IgD-negative memory B cell (primary cell): ENCODE data around the gene SCAMP4. TPM values are rescaled to one million over a fixed set of nuclear protein-coding genes. Genes with fewer than 3 reads are reported as not detected.

ENCODE experiments used
- H3K27ac Mint-ChIP-seq, 3 donors: one replicate each; pipeline ENCODE4 v1.8.0; 2020 to 2022; ENCODE audit warnings: mild to moderate bottlenecking in 3 of 3, mixed read lengths in 3 of 3, moderate library complexity in 1 of 3
- H3K27me3 Mint-ChIP-seq: one replicate; pipeline ENCODE4 v1.8.0; 2021; ENCODE audit warnings: mixed read lengths
- H3K36me3 Mint-ChIP-seq: one replicate; pipeline ENCODE4 v1.8.0; 2020; ENCODE audit warnings: mild to moderate bottlenecking, mixed read lengths
- H3K4me1 Mint-ChIP-seq, 3 donors: one replicate each; pipeline ENCODE4 v1.8.0; 2020 to 2022; ENCODE audit warnings: mixed read lengths in 3 of 3, mild to moderate bottlenecking in 1 of 3
- H3K4me3 Mint-ChIP-seq, 4 donors: one replicate each; pipeline ENCODE4 v1.8.0; 2020 to 2022; ENCODE audit warnings: mild to moderate bottlenecking in 4 of 4, mixed read lengths in 4 of 4, moderate library complexity in 3 of 4
- H3K9me3 Mint-ChIP-seq, 3 donors: one replicate each; pipeline ENCODE4 v1.8.0; 2020 to 2021; ENCODE audit warnings: mixed read lengths in 3 of 3, mild to moderate bottlenecking in 1 of 3
- polyA plus RNA-seq: library from polyadenylated mRNA; unstranded; fragments of 300-500 nt; fragmentation: Illumina TruSeq; gene quantifications from one replicate; pipeline ENCODE4 v1.2.3, GENCODE V29; 2021

The SCAMP4 gene
- polyA plus RNA-seq, 1 donor from 2014 or later, result 43.1 TPM

GRCh38 chr19:1863328-1863637 lies 41.9 kb upstream of the SCAMP4 start, which contains the start of gene KLF16:
Gene KLF16, minus strand, starts transcription at chr19:1863579. Its CDS starts 82 bp downstream, at chr19:1863497.
- Mint-ChIP-seq H3K9me3 (no peaks in the 10 kb centered on the region), H3K4me1 (peaks cover 12 to 20% (median 12%) of the 10 kb centered on the region in 3 donors), H3K36me3 (no peaks in the 10 kb centered on the region), H3K27ac (peak within 1 kb of the TSS; percentile 97 to 100 (median 99)), H3K27me3 (no peaks in the 10 kb centered on the region), H3K4me3 (peak within 1 kb of the TSS; percentile 91 to 99 (median 98))

GRCh38 chr19:1863638-1864479 lies 41.3 kb upstream of the SCAMP4 start:
- Mint-ChIP-seq H3K27ac (peak overlapping the region; percentile 80 to 94 (median 92)), H3K4me3 (peak overlapping the region; percentile 82 to 97 (median 91)), H3K9me3 (no peaks in the 10 kb centered on the region), H3K4me1 (peaks cover 12 to 19% (median 12%) of the 10 kb centered on the region in 3 donors), H3K27me3 (no peaks in the 10 kb centered on the region), H3K36me3 (no peaks in the 10 kb centered on the region)

DNA sequence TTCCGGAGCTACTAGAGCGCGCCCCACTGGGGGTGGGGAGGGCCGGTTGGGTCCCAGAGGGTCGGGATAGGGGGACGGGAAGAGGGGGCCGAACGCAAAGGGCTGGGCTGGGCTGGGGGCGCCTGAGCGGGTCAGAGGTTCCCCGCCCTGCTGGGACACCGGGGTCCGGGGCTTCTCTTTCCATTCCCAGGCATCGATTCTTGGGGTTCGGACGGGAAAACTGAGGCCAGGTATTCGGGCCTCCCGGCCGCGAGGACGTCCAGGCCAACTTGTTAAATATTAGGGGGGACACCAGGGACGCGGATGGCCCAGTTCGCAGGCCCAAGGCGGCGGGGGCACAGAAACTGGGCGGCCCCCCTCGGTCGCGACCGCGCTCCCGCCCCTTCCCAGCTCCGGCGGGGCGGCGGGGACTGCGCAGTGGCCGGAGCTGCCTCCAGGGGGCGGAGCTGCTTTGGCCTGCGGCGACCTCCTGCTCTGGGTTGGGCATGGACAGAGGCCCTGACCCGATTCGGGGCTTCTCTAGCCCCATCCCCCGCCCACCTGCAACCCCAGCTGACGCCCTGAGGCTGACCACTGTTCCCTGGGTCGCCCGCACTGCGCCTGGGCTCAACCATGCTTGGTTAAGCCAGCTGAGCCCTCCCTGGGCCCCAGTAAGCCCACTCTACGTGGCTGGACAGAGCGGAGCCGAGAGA lies 40.6 kb upstream of the SCAMP4 start:
- Mint-ChIP-seq H3K4me3 (peak overlapping the region; percentile 82 to 97 (median 91)), H3K36me3 (no peaks in the 10 kb centered on the region), H3K27me3 (no peaks in the 10 kb centered on the region), H3K9me3 (no peaks in the 10 kb centered on the region), H3K27ac (peak overlapping the region; percentile 80 to 94 (median 92)), H3K4me1 (peaks cover 9 to 17% (median 12%) of the 10 kb centered on the region in 3 donors)

DNA sequence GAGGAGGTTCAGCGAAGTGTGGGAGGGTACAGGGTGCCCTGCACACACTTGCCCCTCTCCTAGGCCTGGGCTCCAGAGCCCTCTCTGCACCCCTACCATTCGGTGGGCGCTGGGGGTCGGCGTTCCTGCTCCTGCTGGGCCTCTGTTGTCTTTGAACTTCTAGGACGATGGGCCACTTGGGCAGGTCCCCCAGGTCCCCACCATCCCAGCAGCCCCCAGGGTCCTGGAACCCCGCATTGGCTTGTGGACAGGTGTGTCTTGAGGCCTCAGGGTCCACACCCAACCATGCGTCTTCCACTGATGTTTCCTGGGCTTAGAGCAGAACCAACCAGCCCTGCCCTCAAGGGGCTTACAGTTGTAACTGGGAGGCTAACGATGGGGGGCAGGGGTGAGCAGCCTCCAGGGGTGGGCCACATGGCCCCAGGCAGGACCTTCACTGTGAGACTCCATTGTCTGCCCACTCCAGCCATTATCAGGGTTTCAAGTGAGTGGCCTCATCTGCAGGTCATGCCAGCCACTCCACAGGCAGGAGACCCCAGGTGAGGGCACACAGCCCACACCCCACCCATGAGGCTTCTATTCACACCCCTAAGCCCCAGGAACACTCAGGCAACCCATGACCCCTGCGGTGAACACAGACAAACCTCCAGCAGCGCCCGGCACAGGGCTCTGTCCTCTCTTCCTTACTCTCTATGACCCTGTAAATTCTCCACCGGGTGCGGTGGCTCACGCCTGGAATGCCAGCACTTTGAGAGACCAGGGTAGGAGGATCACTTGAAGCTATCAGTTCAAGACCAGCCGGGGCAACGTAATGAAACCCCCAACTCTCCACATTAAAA lies 39.8 kb upstream of the SCAMP4 start:
- H3K4me3 Mint-ChIP-seq, result peak overlapping the region; percentile 82 to 93 (median 88)

DNA sequence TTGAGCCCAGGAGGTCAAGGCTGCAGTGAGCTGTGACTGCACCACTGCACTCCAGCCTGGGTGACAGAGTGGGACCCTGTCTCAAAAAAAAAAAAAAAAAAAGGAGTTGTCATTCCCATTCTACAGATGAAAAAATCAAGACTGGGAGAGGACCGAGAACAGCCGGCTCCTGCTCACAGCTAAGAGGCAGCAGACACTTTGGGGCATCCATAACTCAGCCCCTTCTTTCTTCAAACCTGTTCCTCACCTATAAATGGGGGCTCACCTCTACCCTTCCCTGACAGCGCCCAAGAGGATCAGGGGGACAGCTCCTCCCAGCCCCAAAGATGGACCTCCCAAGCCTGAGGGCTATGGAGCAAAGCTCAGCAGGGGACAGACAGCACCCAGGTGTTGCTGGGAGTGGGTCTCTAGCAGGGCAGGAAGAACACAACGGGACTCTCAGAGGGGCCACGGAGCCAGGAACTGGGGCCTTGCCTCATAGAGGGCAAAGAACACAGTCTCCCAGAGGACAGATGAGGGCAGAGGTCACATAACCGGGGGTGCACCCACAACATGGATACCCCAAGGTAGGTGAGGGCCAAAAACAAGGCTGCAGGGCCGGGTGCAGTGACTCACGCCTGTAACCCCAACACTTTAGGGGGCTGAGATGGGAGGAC lies 38.4 kb upstream of the SCAMP4 start:
- H3K27me3 Mint-ChIP-seq, result no peaks in the 10 kb centered on the region
- H3K4me1 Mint-ChIP-seq, result peaks cover 5 to 10% (median 5%) of the 10 kb centered on the region in 3 donors
- peak overlapping the region in 1 of 3 donors; percentile 72 for H3K27ac Mint-ChIP-seq
- H3K4me3 Mint-ChIP-seq, result peak overlapping the region in 1 of 4 donors; percentile 53
- H3K36me3 Mint-ChIP-seq, result no peaks in the 10 kb centered on the region
- H3K9me3 Mint-ChIP-seq, result no peaks in the 10 kb centered on the region

More for the DNA sequence above, 39.8 kb upstream of the SCAMP4 start:
- H3K36me3 Mint-ChIP-seq, result no peaks in the 10 kb centered on the region
- peak overlapping the region; percentile 59 to 94 (median 80) for H3K27ac Mint-ChIP-seq
- no peaks in the 10 kb centered on the region for H3K9me3 Mint-ChIP-seq
- H3K27me3 Mint-ChIP-seq, result no peaks in the 10 kb centered on the region
- peaks cover 8 to 17% (median 12%) of the 10 kb centered on the region in 3 donors for H3K4me1 Mint-ChIP-seq

- Mint-ChIP-seq H3K4me3 (peak overlapping the region in 1 of 4 donors; percentile 74), H3K9me3 (no peaks in the 10 kb centered on the region), H3K27ac (peak overlapping the region in 1 of 3 donors; percentile 72), H3K4me1 (peaks cover 2 to 10% (median 5%) of the 10 kb centered on the region in 3 donors), H3K36me3 (no peaks in the 10 kb centered on the region), H3K27me3 (no peaks in the 10 kb centered on the region)
These were observed 37.9 kb upstream of the SCAMP4 start for GRCh38 chr19:1867349-1867724.

GRCh38 chr19:1868971-1869370 lies 36.2 kb upstream of the SCAMP4 start:
- Mint-ChIP-seq H3K27ac (peak overlapping the region; percentile 35 to 72 (median 53)), H3K4me3 (peak overlapping the region in 2 of 4 donors; percentile 23 to 57), H3K27me3 (no peaks in the 10 kb centered on the region), H3K36me3 (no peaks in the 10 kb centered on the region), H3K9me3 (no peaks in the 10 kb centered on the region), H3K4me1 (peaks cover 2 to 11% (median 9%) of the 10 kb centered on the region in 3 donors)

DNA sequence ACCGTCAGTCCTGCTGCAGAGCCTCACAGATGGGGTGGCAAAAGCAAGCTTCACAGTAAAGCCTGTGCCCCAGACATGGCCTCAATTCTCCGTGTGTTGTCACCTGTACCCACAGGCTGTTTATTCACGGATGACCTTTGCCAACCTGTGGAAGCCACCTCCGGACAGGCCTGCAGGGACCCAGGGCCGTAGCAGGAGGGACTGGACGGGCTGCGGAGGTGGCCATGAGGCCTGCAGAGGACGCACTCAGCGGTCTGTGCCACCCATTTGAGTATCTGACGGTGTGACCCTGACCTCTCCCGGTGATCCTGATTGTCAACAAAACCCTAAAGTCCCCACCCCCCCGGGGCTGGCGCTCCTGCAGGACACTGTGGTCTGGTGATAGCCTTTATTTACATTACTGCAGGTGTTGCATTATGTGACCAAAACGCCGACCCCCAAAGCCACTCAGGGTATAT lies 34.0 kb upstream of the SCAMP4 start:
- Mint-ChIP-seq H3K4me3 (peak overlapping the region in 1 of 4 donors; percentile 20), H3K27me3 (no peaks in the 10 kb centered on the region), H3K27ac (peak overlapping the region in 1 of 3 donors; percentile 63), H3K9me3 (no peaks in the 10 kb centered on the region), H3K36me3 (peaks cover 1% of the 10 kb centered on the region), H3K4me1 (peaks cover 16 to 23% (median 20%) of the 10 kb centered on the region in 3 donors)

GRCh38 chr19:1871630-1872029 lies 33.6 kb upstream of the SCAMP4 start:
- peaks cover 1% of the 10 kb centered on the region for H3K36me3 Mint-ChIP-seq
- no peak overlapping the region for H3K27ac Mint-ChIP-seq
- peaks cover 16 to 23% (median 22%) of the 10 kb centered on the region in 3 donors for H3K4me1 Mint-ChIP-seq
- H3K9me3 Mint-ChIP-seq, result no peaks in the 10 kb centered on the region
- no peaks in the 10 kb centered on the region for H3K27me3 Mint-ChIP-seq
- no peak overlapping the region for H3K4me3 Mint-ChIP-seq

DNA sequence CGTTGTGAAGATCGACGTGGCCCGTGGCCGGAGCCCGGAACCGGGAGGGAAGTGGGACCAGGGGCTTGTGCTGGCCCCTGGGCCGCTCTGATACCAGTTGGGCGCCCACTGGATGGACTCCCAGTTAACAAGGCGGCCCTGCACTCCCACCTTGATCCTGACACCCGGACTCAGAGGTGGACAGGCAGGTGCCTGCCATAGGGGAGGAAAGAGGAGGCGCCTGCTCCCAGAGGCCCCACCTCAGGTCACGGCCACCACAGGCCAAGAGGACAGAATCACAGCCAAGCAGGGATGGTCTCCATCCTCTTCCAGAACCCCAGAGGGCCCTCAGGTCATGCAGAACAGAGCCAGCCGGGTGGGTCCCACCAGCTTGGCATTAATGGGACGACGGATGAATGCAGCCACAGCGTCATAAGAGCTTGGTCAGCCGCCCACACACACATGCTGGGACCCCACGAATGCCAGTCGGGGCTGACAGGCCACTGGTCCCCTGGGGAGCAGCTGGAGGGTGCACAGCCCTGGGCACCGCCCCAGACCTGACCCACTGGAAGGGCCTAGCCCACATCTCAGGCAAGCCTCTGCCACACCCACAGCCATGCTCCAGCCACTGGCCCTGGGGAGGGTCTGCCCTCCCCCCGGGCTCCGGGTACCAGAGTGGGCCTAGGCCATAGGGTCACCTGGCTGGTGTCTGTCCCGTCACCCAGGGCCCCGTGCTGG lies 32.2 kb upstream of the SCAMP4 start:
- Mint-ChIP-seq H3K27me3 (no peaks in the 10 kb centered on the region), H3K4me1 (peaks cover 16 to 20% (median 19%) of the 10 kb centered on the region in 3 donors), H3K27ac (no peak overlapping the region), H3K4me3 (peak overlapping the region in 2 of 4 donors; percentile 47 to 91), H3K36me3 (peaks cover 1% of the 10 kb centered on the region), H3K9me3 (no peaks in the 10 kb centered on the region)

DNA sequence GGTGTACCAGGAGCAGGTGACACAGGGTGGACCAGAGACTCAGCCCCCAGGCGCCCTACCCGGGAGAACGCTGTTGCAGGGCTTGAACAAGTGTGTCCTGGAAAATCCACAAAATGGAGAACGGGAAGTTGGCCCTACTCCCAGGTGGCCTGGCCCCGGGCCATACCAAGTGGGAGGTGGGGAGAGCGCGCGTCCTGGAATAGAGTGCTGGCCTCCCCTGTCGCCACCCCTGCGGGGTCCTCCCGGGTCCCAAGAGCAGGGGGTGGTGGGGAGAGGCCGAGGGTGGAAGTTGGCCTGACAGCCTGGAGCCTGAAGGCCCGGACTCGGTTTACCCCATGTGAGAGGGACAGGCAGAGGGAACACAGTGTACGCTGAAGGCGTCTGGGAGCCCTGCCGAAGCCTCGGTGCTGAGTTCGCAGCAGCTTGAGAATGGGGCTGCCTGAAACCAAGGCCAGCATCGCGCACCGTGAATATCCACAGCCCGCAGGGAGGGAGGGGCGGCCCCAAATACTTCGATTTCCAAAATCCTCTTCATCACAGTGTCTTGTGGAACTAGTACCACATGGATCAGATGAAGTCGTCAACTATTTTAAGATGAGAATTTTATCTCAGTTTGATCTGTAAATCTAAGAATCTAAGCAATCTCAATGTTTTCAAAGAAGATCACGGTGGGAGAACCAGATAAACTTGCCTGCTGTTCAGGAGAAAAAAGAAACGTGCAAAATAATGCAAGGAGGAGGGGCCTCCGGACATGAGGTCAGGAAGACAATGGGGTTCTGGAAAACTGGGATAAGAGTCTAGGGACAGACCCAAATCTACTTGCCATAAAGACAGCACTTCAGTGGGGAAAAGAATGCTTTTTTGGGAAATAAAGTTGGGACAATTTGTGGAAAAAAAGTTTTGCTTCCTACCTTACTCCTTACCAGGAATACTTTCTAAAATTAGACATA lies 31.4 kb upstream of the SCAMP4 start:
- Mint-ChIP-seq H3K27ac (peak overlapping the region; percentile 59 to 87 (median 75)), H3K36me3 (peaks cover 1% of the 10 kb centered on the region), H3K27me3 (no peaks in the 10 kb centered on the region), H3K4me1 (peaks cover 16 to 19% (median 18%) of the 10 kb centered on the region in 3 donors), H3K9me3 (no peaks in the 10 kb centered on the region), H3K4me3 (peak overlapping the region; percentile 64 to 98 (median 94))

- peaks cover 1% of the 10 kb centered on the region for H3K36me3 Mint-ChIP-seq
These were observed 30.5 kb upstream of the SCAMP4 start for GRCh38 chr19:1874554-1875185.

More at GRCh38 chr19:1874554-1875185, 30.5 kb upstream of the SCAMP4 start:
- no peaks in the 10 kb centered on the region for H3K27me3 Mint-ChIP-seq
- H3K4me1 Mint-ChIP-seq, result peaks cover 15 to 19% (median 16%) of the 10 kb centered on the region in 3 donors
- no peaks in the 10 kb centered on the region for H3K9me3 Mint-ChIP-seq
- H3K4me3 Mint-ChIP-seq, result peak overlapping the region; percentile 91 to 98 (median 97)
- peak overlapping the region; percentile 75 to 96 (median 92) for H3K27ac Mint-ChIP-seq
